Measurements from ENCODE around the gene SPG7.
"Not testable (repeated sequence)": the region's sequence is repeated elsewhere in the genome, so short reads cannot be mapped to it uniquely, and the experiment has no call there.

SPG7 gene

DNA sequence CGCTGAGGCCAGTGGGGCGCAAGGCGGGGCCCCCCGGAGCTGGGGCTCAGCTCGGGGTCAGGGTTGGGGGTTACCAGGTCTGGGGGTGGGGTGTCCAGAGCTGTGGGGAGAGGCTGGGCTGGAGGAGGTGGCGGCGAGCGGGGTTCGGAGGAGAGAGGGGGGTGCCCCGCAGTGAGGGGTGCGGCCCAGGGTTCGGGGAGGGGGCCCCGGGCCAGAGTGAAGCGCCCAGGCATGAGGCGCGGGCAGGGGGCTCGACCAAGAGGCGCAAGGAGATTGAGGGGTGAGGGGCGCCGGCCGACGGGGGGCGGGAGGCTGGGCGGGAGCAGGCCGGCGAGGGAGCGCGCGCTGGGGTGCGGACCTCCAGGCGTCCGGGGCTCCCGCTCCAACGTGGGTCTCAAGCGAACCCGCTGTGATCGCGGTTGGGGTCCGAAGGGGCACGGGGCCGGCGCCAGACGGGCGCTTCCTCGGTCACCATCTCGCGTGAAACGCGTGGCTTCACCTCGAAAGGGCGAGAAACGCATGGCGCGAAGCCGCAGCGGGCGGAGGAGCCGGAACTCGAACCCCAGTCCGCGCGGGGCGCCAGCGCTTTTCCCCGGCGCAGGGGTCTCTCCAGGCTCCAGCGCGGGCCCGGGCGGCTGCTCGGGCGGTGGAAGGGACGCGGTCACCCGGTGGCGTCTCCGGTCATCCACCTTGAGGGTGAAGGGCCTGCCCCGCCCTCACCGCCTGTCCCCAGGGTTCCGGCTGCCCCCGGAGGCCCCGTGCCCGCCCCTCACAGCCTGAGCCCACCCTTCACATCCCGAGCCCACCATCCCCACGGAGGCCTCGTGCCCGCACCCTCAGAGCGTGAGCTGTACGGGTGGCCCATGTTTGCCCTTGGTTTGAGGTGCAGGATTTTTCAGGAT lies 68.2 kb downstream of the SPG7 start:
- DNase-seq (ENCODE audit: low read depth in 2 of 2, low spot score in 1 of 2) = no peak

GRCh38 chr16:89577055-89577759 lies 69.0 kb downstream of the SPG7 start:
- DNase-seq (ENCODE audit: low read depth in 2 of 2, low spot score in 1 of 2) = no peak

DNA sequence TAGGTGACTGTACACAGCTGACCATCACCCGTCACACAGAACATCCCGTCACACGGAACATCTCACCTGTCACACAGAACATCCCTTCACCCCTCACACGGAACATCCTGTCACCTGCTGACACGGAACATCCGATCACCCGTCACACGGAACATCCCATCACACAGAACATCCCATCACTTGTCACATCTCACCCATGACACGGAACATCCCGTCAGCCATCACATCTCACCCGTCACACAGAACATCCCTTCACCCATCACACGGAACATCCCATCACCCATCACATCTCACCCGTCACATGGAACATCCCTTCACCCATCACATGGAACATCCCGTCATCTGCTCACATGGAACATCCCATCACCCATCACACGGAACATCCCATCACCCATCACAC lies 71.1 kb downstream of the SPG7 start:
- DNase-seq (ENCODE audit: low read depth in 2 of 2, low spot score in 1 of 2) = no peak

- no peak for DNase-seq (ENCODE audit: low read depth in 2 of 2, low spot score in 1 of 2)
These were observed 73.0 kb downstream of the SPG7 start for GRCh38 chr16:89581045-89581695.

DNA sequence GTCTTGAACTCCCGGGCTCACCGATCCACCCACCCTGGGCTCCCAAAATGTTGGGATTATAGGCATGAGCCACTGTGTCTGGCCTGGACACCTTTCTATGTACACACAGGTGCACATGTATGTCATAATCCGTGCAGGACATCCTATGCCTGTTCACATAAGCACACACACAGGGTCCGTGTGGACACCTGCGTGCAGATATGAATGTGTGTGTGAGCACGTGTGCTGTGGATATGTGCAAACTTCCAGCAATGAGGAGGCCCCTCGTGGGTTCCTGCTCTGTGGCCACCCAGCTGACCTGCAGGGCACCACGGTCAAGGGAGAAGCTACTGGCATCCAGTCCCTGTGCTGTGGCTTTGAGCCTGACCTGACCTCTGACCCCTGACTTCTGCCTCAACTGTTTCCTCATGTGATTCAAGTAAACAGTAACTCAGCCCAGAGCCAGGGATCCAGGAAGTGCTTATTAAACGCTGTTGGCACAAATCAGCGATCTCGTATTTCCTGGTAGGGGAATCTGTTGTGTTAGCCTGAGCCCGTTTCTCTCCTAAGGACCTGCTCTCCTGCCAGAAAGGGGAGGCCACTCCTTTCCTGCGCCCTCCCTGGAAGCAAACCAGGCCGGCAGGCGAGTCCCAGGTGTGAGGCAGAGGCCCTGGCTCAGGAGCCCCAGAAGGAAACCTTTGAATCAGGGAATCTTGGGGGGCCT lies 73.8 kb downstream of the SPG7 start:
- DNase-seq (ENCODE audit: low read depth in 2 of 2, low spot score in 1 of 2) = no peak

GRCh38 chr16:89582614-89583196 lies 74.5 kb downstream of the SPG7 start:
- DNase-seq (ENCODE audit: low read depth in 2 of 2, low spot score in 1 of 2) = no peak

GRCh38 chr16:89583197-89583894 lies 75.1 kb downstream of the SPG7 start:
- no peak for DNase-seq (ENCODE audit: low read depth in 2 of 2, low spot score in 1 of 2)

DNA sequence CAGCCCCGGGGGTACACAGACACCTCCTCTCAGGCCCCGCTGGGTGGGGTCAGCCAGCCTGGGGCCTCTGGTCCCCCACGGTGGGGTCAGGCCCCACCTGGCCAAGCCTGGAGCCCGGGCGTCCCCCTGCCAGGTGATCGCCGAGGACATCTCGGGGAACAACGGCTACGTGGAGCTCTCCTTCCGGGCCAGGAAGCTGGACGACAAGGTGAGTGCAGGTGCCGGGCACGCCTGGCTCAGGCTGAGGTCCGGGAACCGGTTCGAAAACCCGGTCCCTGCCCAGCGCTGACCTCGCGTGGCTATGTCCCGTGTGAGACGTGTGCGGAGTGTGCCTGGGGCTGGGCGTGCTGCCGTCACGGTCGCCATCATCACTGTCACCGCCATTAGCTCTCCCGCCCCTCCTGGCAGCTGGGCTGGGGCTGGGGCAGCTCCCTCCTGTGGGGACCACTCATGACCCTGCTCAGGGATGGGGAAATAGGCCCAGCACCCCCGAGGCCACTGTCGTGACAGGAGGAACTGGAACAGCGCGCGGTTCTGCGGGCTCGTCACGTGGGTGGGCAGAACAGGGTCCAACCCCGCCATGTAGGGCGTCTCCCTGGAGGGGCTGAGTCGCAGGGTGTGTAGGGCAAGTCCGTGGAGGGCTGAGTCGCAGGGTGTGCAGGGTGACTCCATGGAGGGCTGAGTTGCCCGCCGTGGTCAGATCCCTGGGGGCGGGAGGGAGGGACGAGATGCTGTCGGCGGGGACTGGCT lies 75.9 kb downstream of the SPG7 start:
- DNase-seq (ENCODE audit: low read depth in 2 of 2, low spot score in 1 of 2) = no peak

DNA sequence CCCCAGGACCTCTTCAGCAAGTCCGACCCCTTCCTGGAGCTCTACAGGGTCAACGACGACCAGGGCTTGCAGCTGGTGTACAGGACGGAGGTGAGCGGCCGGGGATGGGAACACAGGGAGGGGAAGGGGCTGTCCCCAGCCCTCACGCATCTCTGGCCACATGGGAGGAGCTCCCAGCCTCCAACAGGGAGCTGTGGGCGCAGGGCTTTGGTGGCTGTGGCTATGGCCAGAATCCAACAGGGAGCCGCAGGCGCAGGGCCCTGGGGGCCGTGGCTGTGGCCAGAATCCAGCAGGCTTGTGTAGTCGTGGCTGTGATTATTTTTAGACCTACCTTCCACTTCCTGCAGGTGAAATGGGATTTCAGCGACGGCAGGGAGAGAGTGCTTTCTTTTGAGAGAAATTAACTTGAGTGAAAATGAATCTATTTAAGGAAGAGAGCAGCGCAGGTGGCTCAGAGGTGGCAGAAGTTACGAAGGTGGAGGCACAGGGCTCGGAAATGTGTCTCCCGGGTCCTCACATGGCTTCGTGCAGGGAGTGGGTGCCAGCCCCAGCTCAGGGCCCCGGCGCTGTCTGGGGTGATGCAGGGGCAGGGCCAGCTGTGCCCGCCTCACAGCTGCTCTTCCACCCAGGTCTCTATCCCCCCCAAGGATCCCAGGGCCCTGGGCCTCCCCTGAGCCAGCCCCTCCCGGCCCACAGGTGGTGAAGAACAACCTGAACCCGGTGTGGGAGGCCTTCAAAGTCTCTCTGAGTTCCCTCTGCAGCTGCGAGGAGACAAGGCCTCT lies 76.8 kb downstream of the SPG7 start:
- no peak for DNase-seq (ENCODE audit: low read depth in 2 of 2, low spot score in 1 of 2)

GRCh38 chr16:89586218-89586617 lies 78.0 kb downstream of the SPG7 start:
- DNase-seq (ENCODE audit: low read depth in 2 of 2, low spot score in 1 of 2) = no peak

GRCh38 chr16:89586853-89587252 lies 78.7 kb downstream of the SPG7 start:
- DNase-seq (ENCODE audit: low read depth in 2 of 2, low spot score in 1 of 2) = no peak

DNA sequence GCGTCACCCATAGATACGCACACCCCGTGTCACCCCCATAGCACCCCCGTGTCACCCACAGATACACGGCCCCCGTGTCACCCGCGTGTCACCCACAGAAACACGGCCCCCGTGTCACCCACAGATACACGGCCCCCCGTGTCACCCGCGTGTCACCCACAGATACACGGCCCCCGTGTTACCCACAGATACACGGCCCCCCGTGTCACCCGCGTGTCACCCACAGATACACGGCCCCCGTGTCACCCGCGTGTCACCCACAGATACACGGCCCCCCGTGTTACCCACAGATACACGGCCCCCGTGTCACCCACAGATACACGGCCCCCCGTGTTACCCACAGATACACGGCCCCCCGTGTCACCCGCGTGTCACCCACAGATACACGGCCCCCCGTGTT lies 79.5 kb downstream of the SPG7 start:
- DNase-seq (ENCODE audit: low read depth in 2 of 2, low spot score in 1 of 2) = not testable (repeated sequence)

DNA sequence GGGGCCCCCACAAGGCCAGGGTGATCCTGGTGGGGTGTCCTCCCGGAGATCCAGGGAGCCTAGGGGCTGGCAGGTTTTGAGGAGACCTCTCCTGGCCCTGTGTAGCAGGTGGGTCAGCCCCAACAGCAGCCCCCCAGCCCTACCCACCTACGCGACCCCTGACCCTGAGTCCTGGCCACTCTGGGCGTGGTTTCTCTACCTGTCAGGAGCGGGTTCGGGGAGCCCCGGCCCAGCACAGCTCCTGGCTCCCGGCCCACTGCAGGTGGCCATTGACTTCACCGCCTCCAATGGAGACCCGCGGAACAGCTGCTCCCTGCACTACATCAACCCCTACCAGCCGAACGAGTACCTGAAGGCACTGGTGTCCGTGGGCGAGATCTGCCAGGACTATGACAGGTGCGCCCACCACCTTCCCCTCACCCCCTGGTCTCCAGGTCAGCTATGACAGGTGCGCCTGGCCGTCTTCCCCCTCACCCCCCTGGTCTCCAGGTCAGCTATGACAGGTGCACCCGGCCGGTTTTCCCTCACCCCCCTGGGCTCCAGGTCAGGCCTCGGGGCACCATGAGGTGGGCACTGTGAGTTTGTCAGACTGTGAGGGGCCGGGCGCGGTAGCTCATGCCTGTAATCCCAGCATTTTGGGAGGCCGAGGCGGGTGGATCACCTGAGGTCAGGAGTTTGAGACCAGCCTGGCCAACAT lies 80.4 kb downstream of the SPG7 start:
- no peak for DNase-seq (ENCODE audit: low read depth in 2 of 2, low spot score in 1 of 2)

- DNase-seq (ENCODE audit: low read depth in 2 of 2, low spot score in 1 of 2) = no peak
These were observed 81.2 kb downstream of the SPG7 start for GRCh38 chr16:89589241-89589926.

- DNase-seq (ENCODE audit: low read depth in 2 of 2, low spot score in 1 of 2) = no peak
These were observed 85.6 kb downstream of the SPG7 start for GRCh38 chr16:89593841-89594240.

- no peak for DNase-seq (ENCODE audit: low read depth in 2 of 2, low spot score in 1 of 2)
These were observed 87.3 kb downstream of the SPG7 start for GRCh38 chr16:89595330-89596060.

GRCh38 chr16:89596061-89596689 lies 88.0 kb downstream of the SPG7 start:
- DNase-seq (ENCODE audit: low read depth in 2 of 2, low spot score in 1 of 2) = no peak
